ENCODE measurements around the gene KRT3. TPM values are rescaled to one million over a fixed set of nuclear protein-coding genes. Genes with fewer than 3 reads are reported as not detected.
"Not testable (repeated sequence)": the region's sequence is repeated elsewhere in the genome, so short reads cannot be mapped to it uniquely, and the experiment has no call there.

The KRT3 gene
- total RNA-seq, 2 experiments from 2014 or later, result not detected

DNA sequence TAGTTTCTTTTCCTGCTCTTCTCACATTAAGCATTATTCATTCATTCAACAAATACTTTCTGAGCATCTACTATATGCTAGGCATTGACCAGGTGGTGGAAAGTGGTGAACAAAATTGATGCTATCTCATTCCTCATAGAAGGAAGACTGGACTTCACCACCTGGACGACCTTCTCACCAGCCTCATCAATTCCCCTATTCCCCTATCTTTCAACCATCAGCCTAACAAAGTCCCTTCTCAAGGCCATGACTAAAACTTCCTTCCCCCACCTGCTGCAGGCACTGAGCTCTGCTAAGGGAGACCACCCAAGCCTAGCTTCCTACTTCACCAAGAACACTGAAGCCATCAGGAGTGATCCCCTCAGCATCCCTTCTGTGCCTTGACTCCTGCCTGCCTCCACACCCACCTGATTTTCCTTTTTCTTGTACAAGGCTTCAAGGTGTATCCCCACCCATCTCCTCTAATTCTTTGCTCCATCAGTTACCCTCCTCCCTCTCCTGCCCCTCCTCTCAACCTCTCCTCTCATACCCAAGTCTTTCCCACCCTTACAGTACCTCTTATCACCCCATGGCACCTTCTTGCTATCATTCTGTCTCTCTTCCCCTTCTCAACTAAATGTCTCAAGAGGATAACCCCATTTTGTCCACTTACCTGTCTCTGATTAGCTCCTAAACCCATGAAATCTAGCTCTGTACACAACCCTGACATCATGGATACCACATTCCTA lies 38.3 kb downstream of the KRT3 start:
- H3K4me3 Mint-ChIP-seq, result no peak overlapping the region
- DNase-seq, result no peak
- POLR2A ChIA-PET, result no interaction called here
- H3K27ac Mint-ChIP-seq, result no peak overlapping the region
- H3K4me1 Mint-ChIP-seq, result no peaks in the 10 kb centered on the region
- H3K36me3 Mint-ChIP-seq (ENCODE audit: low read depth), result no peaks in the 10 kb centered on the region
- CTCF ChIA-PET, result no interaction called here
- H3K27me3 Mint-ChIP-seq, result peaks cover 4% of the 10 kb centered on the region
- H3K9me3 Mint-ChIP-seq, result peaks cover 4% of the 10 kb centered on the region

DNA sequence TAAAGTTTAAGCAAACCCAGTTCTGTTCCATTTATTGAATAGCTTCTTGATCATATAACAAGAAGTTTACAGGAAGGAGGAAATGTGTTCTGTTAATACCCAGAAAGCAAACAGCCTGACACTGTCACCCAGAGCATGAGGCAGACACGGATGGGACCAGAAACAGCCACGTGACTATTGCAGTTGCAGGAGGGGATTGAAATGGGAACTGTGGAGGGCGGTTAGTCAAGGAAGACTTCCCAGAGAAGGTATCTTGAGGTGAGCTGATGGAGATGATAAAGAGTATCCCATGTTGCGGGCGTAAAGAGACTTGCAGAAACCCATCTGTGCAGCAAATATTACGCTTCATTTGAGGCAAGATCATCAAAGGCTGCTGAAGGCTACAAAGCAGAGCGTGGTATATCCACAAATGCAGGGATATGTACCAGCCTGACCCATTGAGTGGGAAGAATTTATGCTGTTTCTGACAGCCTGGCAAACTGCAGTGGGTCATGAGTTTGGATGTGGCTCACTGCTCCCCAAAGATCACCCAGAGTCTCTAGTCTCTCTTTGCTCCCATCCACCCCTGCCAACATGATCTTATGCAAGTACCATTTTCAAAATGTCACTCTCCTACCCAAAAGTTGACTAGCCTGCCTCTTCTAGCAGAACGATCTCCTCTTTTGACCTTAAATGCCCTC lies 39.5 kb downstream of the KRT3 start:
- ChIA-PET CTCF (no interaction called here), POLR2A (no interaction called here)
- no peaks in the 10 kb centered on the region for H3K4me1 Mint-ChIP-seq
- H3K9me3 Mint-ChIP-seq, result peaks cover 4% of the 10 kb centered on the region
- peaks cover 4% of the 10 kb centered on the region for H3K27me3 Mint-ChIP-seq
- H3K4me3 Mint-ChIP-seq, result no peak overlapping the region
- DNase-seq, result no peak
- H3K27ac Mint-ChIP-seq, result no peak overlapping the region
- H3K36me3 Mint-ChIP-seq (ENCODE audit: low read depth), result no peaks in the 10 kb centered on the region

- Mint-ChIP-seq H3K9me3 (no peaks in the 10 kb centered on the region), H3K4me3 (no peak overlapping the region), H3K36me3 (ENCODE audit: low read depth) (no peaks in the 10 kb centered on the region), H3K4me1 (peaks cover 3% of the 10 kb centered on the region), H3K27me3 (peaks cover 5% of the 10 kb centered on the region), H3K27ac (no peak overlapping the region)
- ChIA-PET POLR2A (no interaction called here), CTCF (no interaction called here)
- no peak for DNase-seq
Observed at GRCh38 chr12:52755533-52755932, 40.4 kb downstream of the KRT3 start.

GRCh38 chr12:52754135-52754534 lies 41.8 kb downstream of the KRT3 start:
- POLR2A ChIA-PET, result no interaction called here
- Mint-ChIP-seq H3K27me3 (peaks cover 11% of the 10 kb centered on the region), H3K4me1 (peaks cover 4% of the 10 kb centered on the region), H3K27ac (no peak overlapping the region), H3K9me3 (no peaks in the 10 kb centered on the region), H3K4me3 (no peak overlapping the region), H3K36me3 (ENCODE audit: low read depth) (no peaks in the 10 kb centered on the region)
- no peak for DNase-seq
- CTCF ChIA-PET, result no interaction called here

DNA sequence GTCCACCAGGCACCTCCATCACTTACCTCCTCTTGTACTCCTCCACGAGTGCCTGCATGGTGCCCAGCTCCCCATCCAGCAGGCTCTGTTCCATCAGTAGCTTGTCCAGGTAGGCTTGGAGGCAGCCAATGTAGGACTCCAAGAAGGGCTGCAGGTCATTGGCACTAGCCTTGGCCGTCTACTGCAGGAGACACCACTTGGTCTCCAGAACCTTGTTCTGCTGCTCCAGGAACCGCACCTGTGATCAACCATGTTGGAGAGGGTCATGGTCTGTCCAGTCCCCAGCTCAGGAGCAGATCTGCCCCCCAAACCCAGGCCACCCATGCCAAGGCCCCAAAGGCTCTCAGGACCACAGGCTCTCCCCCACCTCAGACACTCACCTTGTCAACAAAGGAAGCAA lies 42.6 kb downstream of the KRT3 start:
- no peak overlapping the region for H3K4me3 Mint-ChIP-seq
- CTCF ChIA-PET, result no interaction called here
- H3K27me3 Mint-ChIP-seq, result peaks cover 11% of the 10 kb centered on the region

GRCh38 chr12:52752516-52752915 lies 43.4 kb downstream of the KRT3 start:
- DNase-seq, result no peak
- POLR2A ChIA-PET, result no interaction called here
- H3K4me1 Mint-ChIP-seq, result peaks cover 4% of the 10 kb centered on the region
- no peaks in the 10 kb centered on the region for H3K36me3 Mint-ChIP-seq (ENCODE audit: low read depth)
- CTCF ChIA-PET, result no interaction called here
- H3K4me3 Mint-ChIP-seq, result no peak overlapping the region
- peaks cover 11% of the 10 kb centered on the region for H3K27me3 Mint-ChIP-seq
- no peak overlapping the region for H3K27ac Mint-ChIP-seq
- H3K9me3 Mint-ChIP-seq, result no peaks in the 10 kb centered on the region

More for the DNA sequence above, 42.6 kb downstream of the KRT3 start:
- no peak for DNase-seq
- Mint-ChIP-seq H3K36me3 (ENCODE audit: low read depth) (no peaks in the 10 kb centered on the region), H3K9me3 (no peaks in the 10 kb centered on the region), H3K27ac (no peak overlapping the region), H3K4me1 (peaks cover 4% of the 10 kb centered on the region)
- POLR2A ChIA-PET, result no interaction called here

DNA sequence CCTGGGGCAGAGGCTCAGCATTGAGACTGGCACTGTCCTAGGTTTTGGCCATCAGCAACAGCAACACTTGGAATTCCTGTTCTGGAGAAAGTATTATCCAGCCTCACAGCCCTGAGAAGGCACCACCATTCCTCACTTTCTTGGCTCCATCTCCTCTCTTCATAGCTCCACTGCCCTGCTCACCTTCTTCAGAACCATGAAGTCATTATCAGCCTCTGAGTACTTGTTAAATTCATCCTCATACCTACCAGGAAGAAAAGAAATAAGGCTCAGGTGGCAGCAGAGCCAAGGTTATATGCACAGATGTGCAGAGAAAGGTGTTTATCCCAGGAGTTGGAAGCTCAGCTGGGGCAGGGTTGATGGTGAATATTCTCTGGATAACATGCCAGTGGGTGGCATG lies 44.1 kb downstream of the KRT3 start:
- Mint-ChIP-seq H3K4me1 (peaks cover 4% of the 10 kb centered on the region), H3K4me3 (no peak overlapping the region), H3K27ac (no peak overlapping the region), H3K27me3 (peaks cover 11% of the 10 kb centered on the region), H3K9me3 (no peaks in the 10 kb centered on the region), H3K36me3 (ENCODE audit: low read depth) (no peaks in the 10 kb centered on the region)
- no peak for DNase-seq
- ChIA-PET CTCF (no interaction called here), POLR2A (no interaction called here)

GRCh38 chr12:52750532-52750931 lies 45.4 kb downstream of the KRT3 start:
- H3K9me3 Mint-ChIP-seq; H3K27ac Mint-ChIP-seq; CTCF ChIA-PET; POLR2A ChIA-PET; H3K4me3 Mint-ChIP-seq; DNase-seq; H3K4me1 Mint-ChIP-seq; H3K36me3 Mint-ChIP-seq (ENCODE audit: low read depth): not testable (repeated sequence)
- H3K27me3 Mint-ChIP-seq, result peaks cover 11% of the 10 kb centered on the region

GRCh38 chr12:52749827-52750226 lies 46.1 kb downstream of the KRT3 start:
- H3K9me3 Mint-ChIP-seq, result no peaks in the 10 kb centered on the region
- peaks cover 4% of the 10 kb centered on the region for H3K4me1 Mint-ChIP-seq
- CTCF ChIA-PET, result no interaction called here
- no peak overlapping the region for H3K4me3 Mint-ChIP-seq
- H3K27me3 Mint-ChIP-seq, result peaks cover 11% of the 10 kb centered on the region
- H3K36me3 Mint-ChIP-seq (ENCODE audit: low read depth), result no peaks in the 10 kb centered on the region
- POLR2A ChIA-PET, result no interaction called here
- DNase-seq, result no peak
- no peak overlapping the region for H3K27ac Mint-ChIP-seq

GRCh38 chr12:52748578-52748977 lies 47.3 kb downstream of the KRT3 start:
- Mint-ChIP-seq H3K27ac (no peak overlapping the region), H3K4me1 (peaks cover 4% of the 10 kb centered on the region), H3K36me3 (ENCODE audit: low read depth) (no peaks in the 10 kb centered on the region), H3K9me3 (no peaks in the 10 kb centered on the region), H3K27me3 (peaks cover 11% of the 10 kb centered on the region), H3K4me3 (no peak overlapping the region)
- CTCF ChIA-PET, result no interaction called here
- no peak for DNase-seq
- POLR2A ChIA-PET, result no interaction called here

GRCh38 chr12:52745554-52745953 lies 50.4 kb downstream of the KRT3 start:
- H3K36me3 Mint-ChIP-seq (ENCODE audit: low read depth), result no peaks in the 10 kb centered on the region
- ChIA-PET POLR2A (no interaction called here), CTCF (interaction anchor here (1.3 kb wide), 1 partner anchor 125 kb away, joined by 3 read pairs; no protein-coding TSS in a partner anchor)
- no peak overlapping the region for H3K4me3 Mint-ChIP-seq
- no peaks in the 10 kb centered on the region for H3K9me3 Mint-ChIP-seq
- H3K27me3 Mint-ChIP-seq, result peaks cover 14% of the 10 kb centered on the region
- H3K27ac Mint-ChIP-seq, result no peak overlapping the region
- H3K4me1 Mint-ChIP-seq, result peaks cover 2% of the 10 kb centered on the region
- DNase-seq, result no peak

DNA sequence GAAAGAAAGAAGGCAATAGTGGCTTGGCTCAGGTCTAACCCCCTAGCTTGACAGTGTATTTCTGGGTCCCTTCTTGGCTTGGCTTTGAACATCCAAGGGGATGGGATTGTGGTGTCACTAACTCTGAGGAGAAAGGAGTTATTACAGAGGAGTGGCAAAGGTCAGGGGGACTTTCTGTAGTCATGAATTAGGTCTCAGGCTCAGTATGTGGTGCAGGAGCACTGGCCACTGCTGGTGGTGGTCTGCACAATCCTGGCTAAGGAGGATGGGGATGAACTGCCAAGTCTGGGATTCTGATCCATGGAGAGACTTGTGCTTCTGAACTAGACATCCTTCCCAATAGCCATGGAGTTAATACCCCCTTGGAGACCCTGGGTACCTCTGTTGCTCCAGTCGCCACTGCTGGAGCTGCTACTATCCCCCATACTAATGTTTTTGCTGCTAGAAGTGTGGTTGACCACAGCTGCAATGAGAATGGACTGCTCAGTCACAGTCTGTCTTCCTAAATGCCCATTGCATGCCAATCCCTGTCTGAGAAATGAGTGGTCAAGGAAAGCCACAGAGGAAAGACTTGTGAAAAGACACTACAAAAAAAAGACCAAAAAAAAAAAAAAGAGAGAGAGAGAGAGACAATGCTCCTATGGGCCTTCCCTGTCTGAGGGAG lies 51.3 kb downstream of the KRT3 start:
- no peaks in the 10 kb centered on the region for H3K36me3 Mint-ChIP-seq (ENCODE audit: low read depth)

GRCh38 chr12:52742822-52743457 lies 53.0 kb downstream of the KRT3 start:
- DNase-seq, result no peak
- no peaks in the 10 kb centered on the region for H3K36me3 Mint-ChIP-seq (ENCODE audit: low read depth)
- ChIA-PET POLR2A (no interaction called here), CTCF (interaction anchor here (0.6 kb wide), 1 partner anchor 163 kb away, joined by 5 read pairs; no protein-coding TSS in a partner anchor)
- H3K9me3 Mint-ChIP-seq, result no peaks in the 10 kb centered on the region
- H3K4me1 Mint-ChIP-seq, result no peaks in the 10 kb centered on the region
- peaks cover 4% of the 10 kb centered on the region for H3K27me3 Mint-ChIP-seq
- no peak overlapping the region for H3K27ac Mint-ChIP-seq
- no peak overlapping the region for H3K4me3 Mint-ChIP-seq

More for the DNA sequence above, 51.3 kb downstream of the KRT3 start:
- CTCF ChIA-PET, result no interaction called here
- Mint-ChIP-seq H3K9me3 (no peaks in the 10 kb centered on the region), H3K4me1 (no peaks in the 10 kb centered on the region), H3K4me3 (no peak overlapping the region), H3K27ac (no peak overlapping the region), H3K27me3 (peaks cover 10% of the 10 kb centered on the region)
- DNase-seq, result no peak
- POLR2A ChIA-PET, result no interaction called here

All from activated CD4-positive, alpha-beta memory T cell treated with anti-CD3 and anti-CD28 coated beads, Interleukin-2, amount 10 ng/mL, durations not matched to agents 7 days and 5 days (primary cell).